PC-9 (cell line): ENCODE data around the gene MYO5A. TPM values are rescaled to one million over a fixed set of nuclear protein-coding genes. Genes with fewer than 3 reads are reported as not detected.

Source experiments
- BruUV-seq: library from RNA; stranded (reverse); fragments of 400-500 nt; replicated peaks from 2 replicates; lab custom pipeline; 2021; lab: Mats Ljungman, UMichigan
- CTCF ChIA-PET: fragments of 300-600 bp; sonication (Branson Sonifier 250); formaldehyde crosslinking; loops from one replicate; lab custom pipeline; 2022; ENCODE audit warnings: antibody characterized with exemption; lab: Charles Lee
- POLR2A ChIA-PET: fragments of 300-600 bp; sonication (Branson Sonifier 250); formaldehyde crosslinking; loops from one replicate; lab custom pipeline; 2022; ENCODE audit warnings: antibody characterized with exemption; ENCODE audit not compliant: unreplicated experiment; lab: Charles Lee
- DNase-seq, 2 experiments: peaks; one replicate each; pipeline versions ENCODE4 v3.0.0 to v3.0.0-alpha.2; 2015 to 2022; ENCODE audit warnings: mixed read lengths in 1 of 2
- H2AFZ ChIP-seq: fragments of 200-600 bp; sonication (generic); 2 replicates; pipeline ENCODE4 v1.8.1; 2017; ENCODE audit warnings: antibody characterized with exemption
- H3F3A ChIP-seq: fragments of 200-600 bp; sonication (generic); 2 replicates; pipeline ENCODE4 v1.8.1; 2017; ENCODE audit warnings: antibody characterized with exemption, mild to moderate bottlenecking, low read depth; ENCODE audit not compliant: insufficient read depth
- H3K27ac ChIP-seq: fragments of 200-600 bp; sonication (generic); 2 replicates; pipeline ENCODE4 v1.6.1; 2016; ENCODE audit warnings: mixed run types
- H3K27me3 ChIP-seq: fragments of 200-600 bp; sonication (generic); 2 replicates; pipeline ENCODE4 v1.6.1; 2016; ENCODE audit warnings: low read depth, mixed run types; ENCODE audit not compliant: insufficient read depth
- H3K36me3 ChIP-seq: fragments of 200-600 bp; sonication (generic); 2 replicates; pipeline ENCODE4 v1.6.1; 2016; ENCODE audit warnings: low read depth, mixed run types
- H3K4me1 ChIP-seq: fragments of 200-600 bp; sonication (generic); replicated peaks from 2 replicates; pipeline ENCODE4 v1.6.1; 2016; ENCODE audit warnings: mixed run types; ENCODE audit not compliant: insufficient read depth
- H3K4me2 ChIP-seq: fragments of 200-600 bp; sonication (generic); 2 replicates; pipeline ENCODE4 v1.6.1; 2017; ENCODE audit warnings: mixed run types
- H3K4me3 ChIP-seq: fragments of 200-600 bp; sonication (generic); 2 replicates; pipeline ENCODE4 v1.6.1; 2016; ENCODE audit warnings: mixed run types
- H3K79me2 ChIP-seq: fragments of 200-600 bp; sonication (generic); 2 replicates; pipeline ENCODE4 v1.6.1; 2017; ENCODE audit warnings: low read depth, mixed run types
- H3K9me2 ChIP-seq: fragments of 200-600 bp; sonication (generic); 2 replicates; pipeline ENCODE4 v1.8.1; 2017; ENCODE audit warnings: mild to moderate bottlenecking; ENCODE audit not compliant: insufficient read depth
- H3K9me3 ChIP-seq: fragments of 200-600 bp; sonication (generic); 2 replicates; pipeline ENCODE4 v1.8.1; 2016; ENCODE audit warnings: low read depth; ENCODE audit not compliant: insufficient read depth
- H4K20me1 ChIP-seq: fragments of 200-600 bp; sonication (generic); 2 replicates; pipeline ENCODE4 v1.8.1; 2017; ENCODE audit not compliant: insufficient read depth
- EZH2 ChIP-seq: fragments of 200-600 bp; sonication (generic); IDR thresholded peaks from 2 replicates; pipeline ENCODE4 v1.8.0; 2017; ENCODE audit warnings: antibody characterized with exemption, low read depth
- intact Hi-C: fragments of 100-400 bp; cut with micrococcal nuclease; formaldehyde crosslinking; loops from one replicate; pipeline ENCODE4 v1.10.0; 2022; ENCODE audit not compliant: unreplicated experiment
- total RNA-seq: library from RNA; stranded (reverse); gene quantifications from 2 replicates; pipeline ENCODE4 v1.2.3, GENCODE V29; 2021
- TF ChIP-seq, protein P1 (sequence below): fragments of 200-600 bp; sonication (generic); conservative IDR thresholded peaks from 2 replicates; pipeline ENCODE4 v1.6.1; 2017; ENCODE audit warnings: mixed run types, antibody characterized with exemption, mild to moderate bottlenecking, moderate library complexity

Gene MYO5A
- total RNA-seq, 1 experiment from 2014 or later, result 10.7 TPM

- DNase-seq, result no peak
- H3K4me3 ChIP-seq, result no peak overlapping the region
- TF ChIP-seq EZH2, result no peak
- TF ChIP-seq, protein P1, sequence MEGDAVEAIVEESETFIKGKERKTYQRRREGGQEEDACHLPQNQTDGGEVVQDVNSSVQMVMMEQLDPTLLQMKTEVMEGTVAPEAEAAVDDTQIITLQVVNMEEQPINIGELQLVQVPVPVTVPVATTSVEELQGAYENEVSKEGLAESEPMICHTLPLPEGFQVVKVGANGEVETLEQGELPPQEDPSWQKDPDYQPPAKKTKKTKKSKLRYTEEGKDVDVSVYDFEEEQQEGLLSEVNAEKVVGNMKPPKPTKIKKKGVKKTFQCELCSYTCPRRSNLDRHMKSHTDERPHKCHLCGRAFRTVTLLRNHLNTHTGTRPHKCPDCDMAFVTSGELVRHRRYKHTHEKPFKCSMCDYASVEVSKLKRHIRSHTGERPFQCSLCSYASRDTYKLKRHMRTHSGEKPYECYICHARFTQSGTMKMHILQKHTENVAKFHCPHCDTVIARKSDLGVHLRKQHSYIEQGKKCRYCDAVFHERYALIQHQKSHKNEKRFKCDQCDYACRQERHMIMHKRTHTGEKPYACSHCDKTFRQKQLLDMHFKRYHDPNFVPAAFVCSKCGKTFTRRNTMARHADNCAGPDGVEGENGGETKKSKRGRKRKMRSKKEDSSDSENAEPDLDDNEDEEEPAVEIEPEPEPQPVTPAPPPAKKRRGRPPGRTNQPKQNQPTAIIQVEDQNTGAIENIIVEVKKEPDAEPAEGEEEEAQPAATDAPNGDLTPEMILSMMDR, result no peak
- no peaks in the 10 kb centered on the region for H3K9me3 ChIP-seq
- H3K36me3 ChIP-seq, result no peaks in the 10 kb centered on the region
- BruUV-seq, result no TSS peak
- peaks cover 6% of the 10 kb centered on the region for H3K4me1 ChIP-seq
- no peaks in the 10 kb centered on the region for H3F3A ChIP-seq
- no peak overlapping the region for H3K27ac ChIP-seq
- no peak overlapping the region for H3K4me2 ChIP-seq
- no peak overlapping the region for H2AFZ ChIP-seq
- intact Hi-C loops, result no loop called here
- H3K79me2 ChIP-seq, result no peaks in the 10 kb centered on the region
- H3K27me3 ChIP-seq, result no peaks in the 10 kb centered on the region
- CTCF ChIA-PET, result no interaction called here
- no peaks in the 10 kb centered on the region for H3K9me2 ChIP-seq
- POLR2A ChIA-PET, result interaction anchor here (0.7 kb wide), 1 partner anchor 63 kb away, joined by 17 read pairs; no protein-coding TSS in a partner anchor
- H4K20me1 ChIP-seq, result no peaks in the 10 kb centered on the region
Measured at GRCh38 chr15:52329150-52329549, 199.5 kb downstream of the MYO5A start.

- Histone ChIP-seq H4K20me1 (no peaks in the 10 kb centered on the region), H3K9me2 (no peaks in the 10 kb centered on the region), H3K4me1 (peaks cover 5% of the 10 kb centered on the region), H3K27me3 (no peaks in the 10 kb centered on the region), H2AFZ (no peak overlapping the region), H3K79me2 (no peaks in the 10 kb centered on the region), H3K4me2 (no peak overlapping the region), H3F3A (no peaks in the 10 kb centered on the region), H3K36me3 (no peaks in the 10 kb centered on the region), H3K27ac (no peak overlapping the region), H3K9me3 (no peaks in the 10 kb centered on the region), H3K4me3 (no peak overlapping the region)
- no peak for DNase-seq
- intact Hi-C loops, result no loop called here
- TF ChIP-seq, protein P1, result no peak
- TF ChIP-seq EZH2, result no peak
- ChIA-PET CTCF (no interaction called here), POLR2A (no interaction called here)
- no TSS peak for BruUV-seq
Measured at GRCh38 chr15:52328680-52329079, 200.0 kb downstream of the MYO5A start.

DNA sequence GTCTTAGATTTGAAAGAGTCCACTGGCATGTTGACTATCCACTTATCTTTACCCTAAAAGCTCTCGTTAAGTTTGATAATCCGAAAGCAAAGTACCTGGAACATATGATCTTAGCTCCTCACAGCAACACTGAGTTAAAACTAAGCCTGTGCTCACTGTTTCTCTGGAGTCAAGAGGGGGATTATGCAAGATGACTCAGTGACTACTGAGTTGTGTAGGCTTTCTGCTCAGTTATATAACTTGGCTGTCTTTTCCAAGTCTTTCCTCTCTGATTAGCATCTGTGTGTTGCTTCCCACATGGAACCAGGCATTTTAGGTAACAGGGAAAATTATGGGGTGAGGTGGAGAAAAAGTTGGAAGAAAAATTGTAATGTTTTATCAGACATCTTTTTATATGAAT, 201.9 kb downstream of the MYO5A start:
- ChIA-PET POLR2A (no interaction called here), CTCF (no interaction called here)
- no peaks in the 10 kb centered on the region for H3K9me3 ChIP-seq
- no peak overlapping the region for H3K4me2 ChIP-seq
- no peak overlapping the region for H2AFZ ChIP-seq
- H3K4me1 ChIP-seq, result peaks cover 2% of the 10 kb centered on the region
- TF ChIP-seq, protein P1, result no peak
- intact Hi-C loops, result no loop called here
- no peak for DNase-seq
- H3F3A ChIP-seq, result no peaks in the 10 kb centered on the region
- H4K20me1 ChIP-seq, result no peaks in the 10 kb centered on the region
- H3K4me3 ChIP-seq, result no peak overlapping the region
- BruUV-seq, result no TSS peak
- H3K27ac ChIP-seq, result no peak overlapping the region
- no peaks in the 10 kb centered on the region for H3K36me3 ChIP-seq
- H3K9me2 ChIP-seq, result no peaks in the 10 kb centered on the region
- no peaks in the 10 kb centered on the region for H3K79me2 ChIP-seq
- H3K27me3 ChIP-seq, result no peaks in the 10 kb centered on the region
